Measurements from ENCODE around the gene ZNF488.

The ZNF488 gene

DNA sequence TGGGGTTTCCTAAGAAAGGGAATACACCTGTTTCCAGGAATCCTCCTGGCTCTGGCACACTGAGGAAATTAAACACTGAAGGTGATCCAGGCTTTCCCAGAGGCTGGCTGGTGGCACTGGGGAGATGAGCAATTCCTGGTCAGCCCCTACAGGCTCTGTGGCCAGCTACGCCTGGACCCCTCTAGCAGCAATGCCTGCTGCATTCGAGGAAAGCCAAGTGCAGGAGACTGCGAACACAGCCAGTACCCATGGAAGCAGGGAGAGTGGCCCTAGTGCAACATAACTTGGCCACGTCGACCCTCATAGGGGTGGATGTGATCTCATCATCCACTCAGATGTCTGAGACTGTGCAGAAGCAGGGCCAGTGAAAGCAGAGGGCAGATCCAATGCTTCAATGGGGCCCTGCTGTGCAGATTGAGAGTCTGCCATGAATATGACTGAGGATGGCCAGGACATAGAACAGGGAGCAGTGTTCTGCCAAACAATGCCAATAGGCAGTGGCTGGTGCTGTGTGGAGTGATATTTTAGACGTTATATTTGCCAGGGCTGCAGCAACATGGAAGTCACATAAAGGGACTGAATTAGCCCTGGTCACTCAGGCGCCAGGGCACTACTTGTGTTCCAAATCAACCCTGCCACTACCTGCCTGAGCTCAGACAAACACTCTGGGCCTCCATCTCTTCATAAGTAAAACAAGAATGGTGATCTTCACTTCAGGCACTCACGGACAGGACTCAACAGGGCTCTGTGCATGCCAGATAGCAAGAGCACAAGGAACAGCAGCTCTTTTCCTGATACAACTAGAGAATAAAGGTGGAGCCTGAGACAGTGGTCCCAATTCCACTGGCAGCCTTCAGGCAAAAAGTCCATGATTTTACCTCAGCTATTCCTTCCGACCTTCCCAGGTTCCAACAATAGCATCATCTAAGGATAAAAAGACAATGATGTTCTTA, 2.4 kb downstream of the ZNF488 start:
- no peak for DNase-seq

DNA sequence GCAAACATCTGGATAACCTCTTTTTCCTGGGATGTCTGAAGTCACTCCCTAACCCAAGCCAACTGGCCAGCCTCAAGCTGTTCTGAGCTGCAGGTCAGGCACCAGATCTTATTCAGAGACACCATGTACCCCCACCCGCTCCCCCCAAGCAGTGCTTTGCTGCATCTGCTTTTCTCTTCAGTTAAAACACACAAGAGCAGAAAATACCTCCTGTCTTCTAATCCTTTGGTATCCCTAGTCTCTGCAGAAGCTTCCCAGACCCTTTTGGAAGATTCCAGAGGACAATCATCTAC, 3.0 kb downstream of the ZNF488 start:
- DNase-seq = no peak

DNA sequence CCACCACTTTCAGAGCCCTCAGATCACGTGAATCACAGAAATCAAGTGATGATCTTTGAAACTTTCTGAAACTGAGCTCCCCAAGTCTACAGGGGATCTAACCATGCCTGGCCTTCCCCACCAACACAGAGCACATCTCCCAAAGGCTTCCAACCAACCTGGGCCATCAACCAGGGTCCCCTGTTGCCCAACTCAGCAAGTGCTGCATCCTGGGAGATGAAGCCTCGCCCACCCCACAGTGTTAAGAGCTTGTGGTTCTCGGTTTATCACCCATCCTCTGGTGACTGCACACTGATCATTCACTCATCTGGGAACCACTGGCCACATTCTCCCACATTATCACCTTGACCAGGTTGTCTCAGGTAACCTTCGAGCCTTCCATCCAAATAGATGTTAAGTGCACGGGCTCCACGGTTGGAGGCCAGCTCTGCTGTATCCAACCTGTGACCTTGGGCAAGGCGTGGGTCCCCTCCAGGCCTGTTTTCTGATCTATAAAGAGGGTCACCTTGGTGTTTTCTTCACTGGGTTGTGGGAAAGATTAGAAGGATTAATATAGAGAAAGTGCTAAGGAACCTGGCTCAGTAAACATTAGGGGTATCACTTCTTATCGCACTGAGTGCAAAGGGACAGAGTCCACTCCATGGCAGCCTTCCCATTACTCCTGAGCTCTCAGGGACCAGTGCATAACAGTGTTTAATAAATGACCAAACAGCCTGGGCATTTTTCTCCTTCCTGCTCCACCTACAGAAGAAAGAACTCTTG, 3.6 kb downstream of the ZNF488 start:
- DNase-seq = no peak

DNA sequence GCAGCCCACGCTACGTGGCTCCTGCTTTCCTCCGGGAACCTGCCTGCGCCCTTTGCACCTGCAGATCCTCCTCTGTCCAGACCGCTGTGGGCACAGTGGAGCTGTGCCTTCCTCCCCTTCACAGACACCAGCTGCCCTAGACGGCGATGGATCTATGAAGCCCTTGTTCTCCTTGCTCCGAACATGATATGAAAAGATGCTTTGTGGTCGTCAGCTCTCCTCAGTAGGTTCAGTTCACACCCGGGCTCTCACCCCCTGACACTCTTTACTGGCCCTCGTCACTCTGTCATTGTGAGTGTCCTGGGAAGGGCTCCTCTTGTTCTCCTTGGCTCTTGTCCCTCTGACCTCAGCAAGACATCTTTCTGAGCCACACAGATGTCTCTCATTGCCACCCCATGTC, 4.2 kb downstream of the ZNF488 start:
- no peak for DNase-seq

DNA sequence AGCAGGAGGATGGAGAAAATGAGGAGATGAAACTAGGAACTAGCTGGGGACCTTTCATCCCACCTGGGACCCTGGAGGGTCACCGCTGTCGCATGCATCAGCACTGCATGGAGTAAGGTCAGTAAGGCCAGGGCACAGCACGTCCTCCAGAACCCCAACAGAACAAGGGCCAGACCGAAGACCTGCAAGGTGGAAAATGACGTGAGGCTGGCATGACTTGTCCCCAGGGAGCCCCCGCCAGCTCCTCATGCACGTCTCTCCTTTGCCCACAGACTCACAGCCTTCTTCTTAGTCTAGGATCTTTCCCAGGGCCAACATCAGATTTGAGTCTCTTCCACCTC, 4.7 kb downstream of the ZNF488 start:
- no peak for DNase-seq

DNA sequence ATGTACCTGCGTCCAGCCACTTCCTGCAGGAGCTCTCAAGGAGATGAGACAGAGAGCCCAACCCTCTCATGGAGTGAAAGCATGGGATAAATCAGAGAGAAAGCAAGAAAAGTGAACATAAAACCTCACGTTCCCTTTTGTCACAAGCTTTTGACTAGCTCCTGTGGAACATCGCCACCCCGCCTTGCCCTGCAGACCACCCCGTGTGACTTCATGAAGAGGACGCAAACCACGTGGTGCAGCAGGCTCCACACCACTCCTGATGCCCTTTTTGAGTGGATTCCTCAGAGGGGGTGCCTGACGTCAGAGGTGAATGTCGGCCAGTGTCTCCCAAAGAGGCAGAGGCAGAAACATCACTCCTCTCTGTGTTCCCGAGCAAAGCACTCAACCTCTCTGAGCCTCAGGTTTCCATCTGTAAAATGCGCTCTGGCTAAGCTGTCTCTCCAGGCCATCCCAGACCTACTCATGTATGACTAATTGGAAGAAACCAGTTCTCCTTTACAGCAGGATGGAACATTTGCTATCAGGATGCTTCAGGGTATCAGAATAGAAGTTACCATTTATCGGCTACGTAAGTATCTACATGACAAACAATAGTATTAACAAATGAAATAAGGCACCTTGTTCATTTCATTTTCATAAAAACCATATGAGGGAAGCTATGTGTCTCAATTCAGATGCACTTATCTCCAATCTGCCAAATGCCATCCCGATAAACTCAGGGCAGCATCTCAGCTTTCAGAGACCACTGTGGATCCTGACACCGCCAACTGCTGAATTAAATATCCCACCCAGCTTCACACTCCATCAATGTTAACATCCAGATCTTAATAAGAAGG, 5.3 kb downstream of the ZNF488 start:
- peak; percentile 9 for DNase-seq

DNA sequence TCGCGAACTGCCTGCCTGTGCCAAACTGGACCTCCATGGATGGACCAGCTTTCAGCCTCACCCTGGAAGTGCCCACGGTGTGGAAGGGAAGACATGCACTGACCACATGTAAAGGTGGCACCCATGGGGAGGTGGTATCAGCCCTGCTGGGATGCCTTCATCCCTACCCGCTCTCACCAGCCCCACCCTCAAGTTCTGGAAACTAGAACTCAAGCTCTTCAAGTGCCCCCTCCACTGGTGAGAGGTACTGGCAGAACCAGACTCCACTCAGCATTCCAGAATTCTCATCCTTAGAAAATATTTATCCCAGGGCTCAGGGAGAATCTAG, 5.9 kb downstream of the ZNF488 start:
- no peak for DNase-seq

DNA sequence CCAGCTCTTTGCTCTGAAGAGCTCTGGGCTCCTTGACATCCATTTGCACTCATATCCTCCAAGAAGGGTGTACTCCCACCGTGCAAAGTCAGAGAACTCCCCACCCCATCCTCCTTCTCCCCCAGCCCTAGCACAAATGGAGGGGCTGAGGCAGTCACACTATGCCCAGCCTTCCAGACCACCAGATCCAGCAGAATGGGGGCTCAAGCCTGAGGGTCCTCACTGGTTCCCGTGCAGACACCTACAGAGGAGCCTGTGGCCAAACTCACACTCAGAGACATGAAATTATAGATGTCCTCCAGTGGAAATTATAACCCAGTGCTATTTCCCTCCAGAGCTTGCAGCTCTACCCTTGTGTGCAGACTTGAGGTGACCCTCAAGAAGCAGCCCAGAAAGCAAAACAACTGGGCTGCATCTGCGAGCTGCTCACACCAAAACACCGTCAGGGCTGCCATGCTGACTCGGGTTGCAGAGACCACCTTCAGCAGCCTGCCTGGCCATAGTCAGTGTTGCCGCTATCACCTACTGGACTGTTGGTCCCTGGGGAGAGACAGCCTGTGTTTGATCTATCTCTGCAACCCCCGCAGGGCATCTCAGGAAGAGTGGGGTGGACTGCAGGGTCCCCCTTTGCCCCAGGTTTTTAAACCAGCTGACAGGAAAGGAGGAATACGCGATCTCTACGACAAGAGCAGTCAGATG, 7.4 kb downstream of the ZNF488 start:
- DNase-seq = no peak

DNA sequence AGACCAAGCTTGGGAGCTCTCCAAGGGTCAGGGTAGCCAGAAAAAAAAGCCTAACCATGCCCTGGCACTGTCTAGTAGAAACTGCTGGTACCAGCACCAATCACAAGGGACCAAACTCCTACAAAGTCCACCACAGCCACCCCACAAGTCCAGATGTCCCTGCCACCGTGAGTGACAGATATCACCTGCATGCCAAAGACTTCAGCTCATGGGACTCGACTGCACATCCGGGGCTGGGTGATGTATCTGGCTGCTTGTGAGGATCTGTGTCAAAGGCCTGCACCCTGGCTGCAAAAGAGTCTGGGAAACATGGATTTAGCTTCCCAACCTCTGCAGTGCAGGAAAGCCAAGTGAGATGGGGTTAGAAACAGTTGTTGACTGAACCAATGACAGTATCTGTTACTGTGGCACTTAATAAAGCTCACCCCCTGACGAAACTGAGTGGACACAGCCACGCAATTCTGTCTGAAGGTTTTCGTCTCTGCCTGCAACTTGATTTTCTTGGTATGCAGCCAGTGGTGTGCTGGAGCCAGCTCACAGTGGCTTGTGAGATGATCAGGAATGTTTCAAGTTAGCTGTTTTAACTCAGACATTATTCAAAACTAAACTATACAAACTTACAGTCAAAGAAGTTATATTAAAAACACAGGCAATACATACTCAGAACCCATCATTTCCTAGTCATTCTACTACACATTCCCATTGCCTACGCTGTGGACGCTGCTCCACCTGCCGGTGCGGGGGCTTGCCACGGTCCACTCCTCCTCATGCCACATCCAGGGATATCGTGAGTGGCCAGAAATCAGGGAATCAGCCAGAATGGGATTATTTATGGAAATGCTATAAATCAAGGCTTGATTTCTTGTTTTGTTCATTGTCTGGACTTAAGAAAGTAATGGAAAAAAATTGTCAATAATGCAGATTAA, 9.2 kb downstream of the ZNF488 start:
- DNase-seq = no peak

DNA sequence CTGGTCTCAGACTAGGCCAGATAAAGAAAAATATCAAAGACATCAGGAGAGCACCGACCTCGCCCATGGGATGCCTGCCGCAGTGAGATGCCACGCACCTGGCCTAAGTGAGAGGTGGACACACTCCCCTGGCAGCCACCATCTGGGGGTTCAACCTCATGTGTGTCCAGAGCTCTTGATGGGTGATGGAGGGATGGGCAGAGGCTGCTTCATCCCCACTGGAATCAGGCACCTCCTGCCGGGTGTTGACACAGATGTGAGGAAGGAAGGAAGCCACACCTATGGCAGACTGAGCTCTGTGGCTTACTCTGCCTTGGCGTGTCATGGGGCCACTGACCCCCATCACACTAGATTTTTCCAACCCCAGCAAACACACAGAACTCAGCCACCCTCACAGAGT, 11.4 kb downstream of the ZNF488 start:
- no peak for DNase-seq

DNA sequence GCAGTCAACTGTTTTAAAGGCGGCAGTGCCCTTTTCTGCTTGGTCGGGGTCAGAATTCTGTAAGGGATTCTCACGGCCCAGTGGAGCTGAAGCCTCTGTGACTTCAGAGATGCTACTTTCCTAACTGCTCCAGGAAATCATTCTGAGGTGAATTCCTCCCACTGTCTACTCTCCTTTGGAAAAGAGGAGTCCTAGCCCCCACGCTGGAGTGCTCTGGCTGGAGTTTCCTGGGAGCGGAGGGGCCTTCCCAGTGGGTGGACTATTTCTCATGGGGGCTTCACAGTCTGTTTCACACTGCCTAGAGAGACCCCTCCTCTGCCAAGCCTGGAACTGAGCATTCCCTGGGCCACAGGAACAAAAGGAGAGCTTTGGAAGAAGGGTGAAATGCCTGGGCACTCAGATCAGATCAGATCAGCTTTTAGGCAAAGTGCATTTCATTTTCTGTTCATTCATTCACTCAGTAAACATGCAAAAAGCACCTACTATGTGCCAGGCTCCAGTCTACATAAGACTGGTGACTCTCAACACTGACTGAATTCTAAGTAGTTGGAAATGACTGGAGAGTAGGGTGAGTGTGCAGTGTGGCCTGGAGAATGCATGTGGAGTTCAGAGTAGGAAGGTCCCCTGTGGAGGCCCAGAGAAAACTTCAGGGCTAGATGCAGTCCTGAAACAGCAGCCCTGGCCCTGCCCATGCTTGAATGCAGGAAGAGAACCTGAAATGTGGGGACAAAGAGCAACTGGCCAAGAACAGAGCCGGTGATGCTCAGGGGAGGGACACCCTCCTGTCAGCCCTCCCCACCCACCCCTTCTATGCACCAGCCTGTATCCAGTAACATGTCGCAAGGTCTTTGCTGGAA, 12.2 kb downstream of the ZNF488 start:
- no peak for DNase-seq

DNA sequence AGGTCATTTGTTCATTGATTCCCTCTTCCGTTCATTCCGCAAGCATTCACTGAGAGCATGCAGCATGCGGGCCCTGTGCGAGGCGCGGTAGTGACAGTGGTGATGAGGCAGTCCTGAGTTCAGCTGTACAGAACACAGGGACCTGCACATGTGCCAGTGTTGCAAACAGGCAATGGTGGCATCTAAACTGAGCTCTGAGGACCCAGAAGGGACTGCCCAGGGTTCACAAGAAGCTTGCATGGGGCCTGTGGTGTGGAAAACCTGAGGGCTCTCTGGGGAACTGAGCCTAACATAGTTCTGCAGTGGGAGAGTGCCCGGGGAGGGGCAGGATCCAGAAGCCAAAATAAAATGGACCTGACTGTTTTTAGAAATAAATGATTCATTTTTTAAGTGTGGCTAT, 13.2 kb downstream of the ZNF488 start:
- DNase-seq = no peak

DNA sequence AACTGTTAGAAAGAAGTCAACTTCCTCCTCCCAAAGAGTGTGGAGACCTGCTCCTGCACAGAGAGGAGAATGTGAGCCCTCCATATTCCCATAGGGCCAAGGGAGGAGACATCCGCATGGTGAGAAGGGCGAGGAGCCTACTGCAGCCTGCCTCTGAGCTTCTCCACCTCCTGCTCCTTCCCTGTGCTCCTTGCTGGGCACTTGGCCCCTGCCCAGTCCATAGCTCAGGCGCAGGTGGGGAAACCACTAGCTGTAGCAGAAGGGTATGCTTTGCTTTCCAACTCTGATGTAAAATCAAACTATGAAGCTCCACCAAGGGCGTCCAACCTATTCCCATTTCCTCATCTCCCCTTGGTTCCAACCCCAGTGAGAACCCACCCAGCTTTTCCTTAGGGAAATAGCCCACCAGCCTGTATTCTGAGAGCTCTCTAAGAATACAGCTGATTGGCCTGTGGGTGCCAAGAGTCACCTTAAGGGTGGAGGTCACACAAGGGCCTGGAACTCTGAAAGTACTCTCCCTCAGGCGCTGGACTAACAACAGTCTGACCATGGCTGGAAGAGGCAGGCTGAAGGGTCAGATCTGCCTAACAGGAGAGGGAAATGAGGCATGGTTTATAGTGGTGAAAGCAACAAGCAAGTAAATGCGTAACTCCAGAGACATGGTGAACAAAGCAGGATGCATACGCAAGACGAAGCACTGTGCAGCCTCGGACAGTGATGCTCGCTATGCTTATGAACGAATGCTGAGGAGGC, 13.9 kb downstream of the ZNF488 start:
- no peak for DNase-seq

DNA sequence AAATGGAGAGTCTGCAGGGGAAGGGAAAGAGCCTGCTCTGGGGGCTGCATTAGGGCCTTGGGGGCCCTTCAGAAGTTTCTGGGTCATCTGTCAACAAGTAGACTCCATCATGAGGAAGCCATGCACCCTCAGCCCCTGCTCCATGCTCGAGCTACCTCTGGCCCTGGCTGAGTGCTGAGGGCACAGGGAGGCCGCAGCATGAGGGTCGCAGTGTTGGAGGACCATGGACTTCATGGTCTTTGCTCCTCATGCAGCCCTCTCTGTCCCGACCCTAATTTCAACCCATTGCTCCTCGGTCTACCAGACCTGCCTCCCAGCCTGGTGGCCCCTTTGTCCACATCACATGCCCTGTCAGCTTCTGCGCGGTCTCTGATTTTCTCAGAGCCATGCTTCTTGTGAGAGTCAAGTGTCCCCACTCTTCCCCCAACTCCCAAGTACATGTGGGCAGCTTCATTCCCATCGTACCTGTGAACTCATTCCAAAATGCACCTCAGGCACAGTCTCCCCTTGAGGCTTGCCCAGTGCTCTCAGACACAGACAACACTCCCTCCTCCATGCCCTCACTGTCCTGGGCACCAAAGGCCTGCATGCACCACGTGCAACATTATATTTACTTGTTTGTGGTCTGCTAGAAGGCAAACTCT, 14.7 kb downstream of the ZNF488 start:
- DNase-seq = no peak

DNA sequence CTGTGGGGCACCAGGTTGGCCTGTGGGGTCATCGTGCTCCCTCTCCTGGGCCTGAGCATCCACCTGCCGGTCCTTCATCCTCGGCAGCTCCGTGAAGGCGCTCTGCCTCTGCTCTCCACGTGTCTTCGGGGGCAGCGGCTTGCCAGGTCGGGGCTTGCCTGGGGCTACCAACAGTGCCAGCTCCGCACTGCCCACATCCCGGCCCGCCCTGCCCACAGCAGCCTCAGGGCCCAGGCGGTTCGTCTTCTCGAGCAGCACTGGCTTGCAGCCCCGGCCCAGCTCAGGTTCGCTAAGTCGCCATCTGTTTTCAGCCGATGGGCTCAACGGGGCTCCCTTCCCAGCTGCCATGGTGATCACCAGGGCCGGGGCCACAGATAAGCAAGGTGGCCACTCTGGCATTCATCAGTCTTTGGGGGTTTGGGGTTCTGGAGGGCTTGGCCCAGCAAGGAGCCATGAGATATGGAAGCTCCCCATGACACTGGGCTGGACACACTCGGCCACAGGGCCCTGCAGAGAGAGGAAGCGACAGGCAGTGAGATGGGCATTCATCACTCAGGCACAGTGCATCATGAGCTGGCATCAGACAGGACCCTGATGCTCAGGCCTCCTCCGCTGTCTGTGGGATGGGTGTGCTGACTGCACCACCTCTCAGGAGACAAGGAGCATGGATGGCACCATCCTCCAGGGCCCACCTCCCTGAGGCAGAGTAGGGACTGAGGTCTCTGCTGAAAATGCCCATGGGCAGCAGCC, 15.5 kb downstream of the ZNF488 start:
- DNase-seq = no peak

DNA sequence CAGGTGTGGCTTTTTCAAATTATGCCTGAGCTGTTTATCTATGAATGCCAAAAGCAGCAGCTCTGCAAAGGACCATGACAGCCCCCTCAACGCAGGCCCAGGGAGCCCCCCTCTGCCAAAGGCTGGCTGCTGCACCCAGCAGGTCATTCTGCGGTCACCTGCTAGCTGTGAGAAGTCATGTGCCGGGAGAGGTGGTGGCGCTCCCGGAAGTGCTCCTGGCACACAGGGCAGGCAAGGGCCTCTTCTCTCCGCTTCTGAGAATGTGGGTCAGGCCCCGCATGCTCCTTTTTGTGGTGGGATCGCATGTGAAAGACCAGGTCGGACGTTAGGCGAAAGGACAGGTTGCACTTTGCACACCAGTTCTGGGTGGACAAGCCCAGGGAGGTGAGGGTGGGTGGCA, 16.4 kb downstream of the ZNF488 start:
- no peak for DNase-seq

DNA sequence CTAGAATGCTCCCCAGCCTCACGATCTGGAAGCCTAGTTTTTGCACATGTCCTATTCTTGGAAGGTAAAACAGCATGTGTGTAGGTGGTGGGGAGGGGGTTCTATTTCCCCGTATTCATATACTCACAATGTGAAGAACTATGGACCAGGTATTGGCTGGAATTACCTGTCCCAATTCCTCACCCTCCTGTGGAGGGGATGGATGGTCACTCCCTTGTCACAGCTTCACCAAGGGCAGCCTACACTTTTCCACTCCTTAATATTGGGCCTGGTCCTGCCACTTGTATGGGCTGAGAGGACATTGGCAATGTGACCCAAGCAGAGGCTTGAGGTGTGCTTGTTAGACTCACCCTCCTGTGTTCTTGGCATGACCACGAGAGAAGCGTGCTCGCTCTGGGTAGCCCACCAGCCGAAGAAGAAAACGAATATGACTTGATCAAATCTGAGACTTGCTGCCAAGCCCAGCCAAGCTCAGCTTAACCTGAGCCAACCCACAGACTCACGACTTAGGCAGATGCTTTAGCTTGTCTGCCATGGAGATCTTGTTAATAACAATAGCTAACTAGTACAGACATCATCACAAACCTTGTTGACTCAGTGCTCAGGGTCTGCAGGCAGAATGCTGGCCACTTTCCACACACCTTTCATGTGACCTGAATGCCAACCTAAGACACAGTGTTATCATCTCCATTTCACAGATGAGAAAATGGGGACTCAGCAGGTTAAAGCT, 17.2 kb downstream of the ZNF488 start:
- DNase-seq = no peak

DNA sequence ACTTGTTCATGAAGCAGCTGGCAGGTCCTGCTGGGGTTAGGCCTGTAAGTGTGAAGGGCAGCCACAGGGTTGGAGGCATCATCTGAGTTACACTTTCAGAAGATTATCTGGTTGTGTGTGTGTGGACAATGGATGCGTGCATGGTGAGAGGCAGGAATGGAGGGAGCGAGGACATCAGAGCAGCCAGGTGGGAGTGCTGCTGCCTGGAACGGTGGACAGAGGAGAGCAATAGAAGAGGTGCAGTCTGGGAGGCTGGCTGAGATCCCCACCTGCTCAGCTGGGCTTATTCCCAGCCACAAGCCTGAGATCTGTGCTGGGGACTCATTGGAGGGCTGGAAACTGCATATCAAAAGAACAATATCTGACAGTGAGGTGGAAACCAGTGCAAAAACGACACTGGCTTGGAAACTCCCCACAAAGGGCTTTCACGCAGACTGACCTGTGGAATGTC, 17.9 kb downstream of the ZNF488 start:
- DNase-seq = no peak
